ENCODE results near the gene TNFRSF19.

The TNFRSF19 gene

DNA sequence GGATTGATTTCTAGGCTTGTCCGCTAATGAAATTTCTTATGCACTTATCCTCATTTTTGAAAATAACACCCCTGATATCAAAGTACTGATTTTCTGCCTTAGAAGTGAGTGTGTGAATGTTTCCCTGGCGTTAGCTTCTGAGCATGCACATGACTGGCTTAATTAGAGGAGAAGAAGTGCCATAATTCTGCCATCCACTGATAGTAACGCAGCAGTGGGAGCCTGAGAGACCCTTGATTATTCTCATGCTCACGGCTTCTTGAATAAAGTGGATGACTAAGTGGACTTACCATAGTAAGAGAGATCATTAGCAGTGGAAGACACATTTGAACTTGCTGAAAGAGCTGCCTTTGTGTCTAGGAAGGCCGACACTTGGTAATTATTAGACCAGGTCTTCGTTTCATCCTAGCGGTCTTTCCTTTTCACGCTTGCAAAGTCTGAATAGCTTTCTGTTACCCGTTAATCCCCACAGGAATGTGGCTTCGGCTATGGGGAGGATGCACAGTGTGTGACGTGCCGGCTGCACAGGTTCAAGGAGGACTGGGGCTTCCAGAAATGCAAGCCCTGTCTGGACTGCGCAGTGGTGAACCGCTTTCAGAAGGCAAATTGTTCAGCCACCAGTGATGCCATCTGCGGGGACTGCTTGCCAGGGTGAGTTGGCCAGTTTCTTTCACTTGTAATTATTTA is 45.3 kb downstream of the TNFRSF19 start:
- Histone ChIP-seq H3K27ac (no peak overlapping the region), H3K9ac (ENCODE audit: insufficient read length) (no peak overlapping the region), H3K9me3 (ENCODE audit: low read depth, low read length) (no peaks in the 10 kb centered on the region), H3K4me3 (no peak overlapping the region), H3K36me3 (ENCODE audit: insufficient read depth, low read length) (no peaks in the 10 kb centered on the region)
- no peak for TF ChIP-seq POLR2AphosphoS5 (IDR thresholded peaks at IDR 0.05; ENCODE audit: borderline replicate concordance, low read depth, low read length)
- TF ChIP-seq FOXP2 (optimal IDR thresholded peaks at IDR 0.05; ENCODE audit: control extremely low read depth, extremely low read length, insufficient read depth), result no peak
- no peak for TF ChIP-seq EZH2 (IDR thresholded peaks at IDR 0.05)
- no peak for DNase-seq (ENCODE audit: low read depth, low spot score)

DNA sequence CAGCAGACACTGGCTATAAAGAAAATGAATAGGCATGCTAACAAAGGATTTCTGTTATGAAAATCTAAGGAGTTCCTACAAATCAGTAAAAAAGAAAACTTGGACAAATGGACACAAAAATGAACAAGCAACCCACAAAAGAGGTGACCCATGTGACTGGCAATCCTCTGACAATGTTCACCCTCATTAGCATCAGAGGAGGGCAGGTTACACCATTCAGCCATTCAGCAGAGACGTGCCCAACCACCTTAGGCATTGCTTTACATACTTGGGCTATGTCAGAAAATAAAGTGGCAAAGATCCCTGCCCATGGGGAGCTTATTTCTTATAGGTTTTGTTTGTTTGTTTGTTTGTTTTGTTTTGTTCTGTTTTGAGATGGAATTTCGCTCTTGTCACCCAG is 46.0 kb downstream of the TNFRSF19 start:
- TF ChIP-seq POLR2AphosphoS5 (IDR thresholded peaks at IDR 0.05; ENCODE audit: borderline replicate concordance, low read depth, low read length), result no peak
- DNase-seq (ENCODE audit: low read depth, low spot score), result no peak
- H3K4me3 ChIP-seq, result no peak overlapping the region

DNA sequence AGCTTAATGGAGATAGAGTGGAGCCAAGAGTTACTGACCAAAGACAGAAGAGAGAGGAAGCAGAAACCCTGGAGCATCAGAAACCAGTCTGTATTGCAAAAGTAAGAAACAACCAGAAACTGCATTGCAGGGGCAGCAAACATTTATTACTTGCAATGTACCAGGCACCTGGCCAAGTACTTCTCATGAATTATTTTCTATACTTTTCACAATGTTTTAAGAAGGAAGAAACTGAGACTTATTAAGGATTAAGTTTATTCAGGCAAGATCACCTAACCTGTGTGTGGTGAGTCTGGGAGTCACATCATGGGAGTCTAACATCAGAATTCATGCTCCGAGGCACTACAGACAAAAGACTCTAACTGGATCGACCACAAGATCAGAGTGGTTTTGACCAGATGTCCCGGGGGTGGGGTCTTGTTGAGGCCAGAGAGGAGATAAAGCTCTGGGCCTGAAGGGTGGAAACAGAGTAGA is 47.4 kb downstream of the TNFRSF19 start:
- DNase-seq (ENCODE audit: low read depth, low spot score), result no peak
- Histone ChIP-seq H3K36me3 (ENCODE audit: insufficient read depth, low read length) (no peaks in the 10 kb centered on the region), H3K9me3 (ENCODE audit: low read depth, low read length) (no peaks in the 10 kb centered on the region), H3K4me3 (no peak overlapping the region), H3K9ac (ENCODE audit: insufficient read length) (no peak overlapping the region), H3K27ac (no peak overlapping the region)
- TF ChIP-seq EZH2 (IDR thresholded peaks at IDR 0.05), result no peak
- no peak for TF ChIP-seq POLR2AphosphoS5 (IDR thresholded peaks at IDR 0.05; ENCODE audit: borderline replicate concordance, low read depth, low read length)
- TF ChIP-seq FOXP2 (optimal IDR thresholded peaks at IDR 0.05; ENCODE audit: control extremely low read depth, extremely low read length, insufficient read depth), result no peak

More for the DNA sequence above, 46.0 kb downstream of the TNFRSF19 start:
- Histone ChIP-seq H3K36me3 (ENCODE audit: insufficient read depth, low read length) (no peaks in the 10 kb centered on the region), H3K9me3 (ENCODE audit: low read depth, low read length) (no peaks in the 10 kb centered on the region), H3K27ac (no peak overlapping the region), H3K9ac (ENCODE audit: insufficient read length) (no peak overlapping the region)

- TF ChIP-seq POLR2AphosphoS5 (IDR thresholded peaks at IDR 0.05; ENCODE audit: borderline replicate concordance, low read depth, low read length), result no peak
- no peak for TF ChIP-seq FOXP2 (optimal IDR thresholded peaks at IDR 0.05; ENCODE audit: control extremely low read depth, extremely low read length, insufficient read depth)
- TF ChIP-seq EZH2 (IDR thresholded peaks at IDR 0.05), result no peak
Measured at GRCh38 chr13:23618341-23618740, 48.1 kb downstream of the TNFRSF19 start.

GRCh38 chr13:23619068-23619855 is 49.0 kb downstream of the TNFRSF19 start:
- Histone ChIP-seq H3K9me3 (ENCODE audit: low read depth, low read length) (no peaks in the 10 kb centered on the region; the same call in 1 of the 2 replicates), H3K36me3 (ENCODE audit: insufficient read depth, low read length) (no peaks in the 10 kb centered on the region), H3K27ac (no peak overlapping the region), H3K4me3 (no peak overlapping the region), H3K9ac (ENCODE audit: insufficient read length) (no peak overlapping the region)
- no peak for DNase-seq (ENCODE audit: low read depth, low spot score)
- TF ChIP-seq POLR2AphosphoS5 (IDR thresholded peaks at IDR 0.05; ENCODE audit: borderline replicate concordance, low read depth, low read length), result no peak
- no peak for TF ChIP-seq EZH2 (IDR thresholded peaks at IDR 0.05)
- no peak for TF ChIP-seq FOXP2 (optimal IDR thresholded peaks at IDR 0.05; ENCODE audit: control extremely low read depth, extremely low read length, insufficient read depth)

More at GRCh38 chr13:23618341-23618740, 48.1 kb downstream of the TNFRSF19 start:
- H3K36me3 ChIP-seq (ENCODE audit: insufficient read depth, low read length), result no peaks in the 10 kb centered on the region
- H3K4me3 ChIP-seq, result no peak overlapping the region
- no peak for DNase-seq (ENCODE audit: low read depth, low spot score)
- no peak overlapping the region for H3K27ac ChIP-seq
- no peak overlapping the region for H3K9ac ChIP-seq (ENCODE audit: insufficient read length)
- no peaks in the 10 kb centered on the region; the same call in 1 of the 2 replicates for H3K9me3 ChIP-seq (ENCODE audit: low read depth, low read length)

DNA sequence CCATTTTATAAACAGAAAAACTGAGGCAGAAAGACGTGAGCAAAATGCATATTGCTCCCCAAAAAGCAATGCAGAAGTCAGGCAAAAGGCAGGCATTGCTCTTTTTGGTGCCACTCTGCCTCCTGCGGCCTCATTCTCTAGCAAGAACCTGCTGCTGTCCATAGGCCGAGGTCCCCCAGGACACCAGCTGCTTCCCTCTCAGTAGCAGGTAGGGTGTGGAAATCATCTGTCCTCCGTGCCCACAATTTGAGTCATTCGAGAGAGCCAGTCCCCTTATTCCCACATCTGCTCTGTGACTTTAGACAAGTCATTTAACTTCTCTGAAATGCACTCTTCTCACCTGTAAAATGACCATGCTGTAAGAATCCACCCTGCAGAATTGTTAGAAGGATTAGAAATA is 50.0 kb downstream of the TNFRSF19 start:
- Histone ChIP-seq H3K9ac (ENCODE audit: insufficient read length) (no peak overlapping the region), H3K36me3 (ENCODE audit: insufficient read depth, low read length) (no peaks in the 10 kb centered on the region), H3K4me3 (no peak overlapping the region), H3K27ac (no peak overlapping the region), H3K9me3 (ENCODE audit: low read depth, low read length) (no peaks in the 10 kb centered on the region; the same call in 1 of the 2 replicates)
- TF ChIP-seq EZH2 (IDR thresholded peaks at IDR 0.05) (no peak), POLR2AphosphoS5 (IDR thresholded peaks at IDR 0.05; ENCODE audit: borderline replicate concordance, low read depth, low read length) (no peak), FOXP2 (optimal IDR thresholded peaks at IDR 0.05; ENCODE audit: control extremely low read depth, extremely low read length, insufficient read depth) (no peak)
- DNase-seq (ENCODE audit: low read depth, low spot score), result no peak

DNA sequence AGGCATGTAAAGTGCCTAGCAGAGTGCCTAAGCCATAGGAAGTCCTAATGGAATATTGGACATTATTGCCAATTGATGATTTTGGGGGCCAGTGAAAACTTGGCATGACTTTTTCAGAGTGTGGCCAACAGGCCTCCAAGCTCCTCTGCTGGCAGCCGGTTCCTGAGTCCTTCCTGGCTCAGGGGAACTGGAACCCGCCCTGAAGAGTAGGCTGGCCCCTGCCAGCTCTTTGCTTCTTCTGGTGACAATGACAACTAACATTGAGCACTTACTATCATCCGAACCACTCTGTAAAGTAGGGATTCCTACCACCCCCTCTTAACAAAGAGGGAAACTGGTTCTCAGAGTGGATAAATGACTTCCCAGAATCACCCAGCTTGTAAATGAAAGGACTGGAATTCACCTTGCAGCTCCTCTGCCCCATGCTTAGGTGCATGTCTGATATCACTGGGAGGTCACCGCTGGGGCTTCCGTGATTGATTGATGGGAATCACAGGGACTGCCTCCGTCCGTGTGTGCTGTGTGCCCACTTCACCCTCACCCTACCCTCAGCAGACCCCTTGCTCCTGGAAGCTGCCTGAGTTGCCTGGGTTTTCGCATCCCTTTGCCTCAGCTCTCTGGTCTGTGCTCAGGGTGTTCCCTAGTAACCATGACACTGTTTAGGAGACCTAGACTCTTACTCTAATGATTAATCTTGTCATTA is 50.6 kb downstream of the TNFRSF19 start:
- Histone ChIP-seq H3K27ac (no peak overlapping the region), H3K9me3 (ENCODE audit: low read depth, low read length) (no peaks in the 10 kb centered on the region; the same call in 1 of the 2 replicates), H3K36me3 (ENCODE audit: insufficient read depth, low read length) (no peaks in the 10 kb centered on the region), H3K4me3 (no peak overlapping the region), H3K9ac (ENCODE audit: insufficient read length) (no peak overlapping the region)
- no peak for DNase-seq (ENCODE audit: low read depth, low spot score)
- TF ChIP-seq EZH2 (IDR thresholded peaks at IDR 0.05), result no peak
- no peak for TF ChIP-seq FOXP2 (optimal IDR thresholded peaks at IDR 0.05; ENCODE audit: control extremely low read depth, extremely low read length, insufficient read depth)
- TF ChIP-seq POLR2AphosphoS5 (IDR thresholded peaks at IDR 0.05; ENCODE audit: borderline replicate concordance, low read depth, low read length), result no peak

DNA sequence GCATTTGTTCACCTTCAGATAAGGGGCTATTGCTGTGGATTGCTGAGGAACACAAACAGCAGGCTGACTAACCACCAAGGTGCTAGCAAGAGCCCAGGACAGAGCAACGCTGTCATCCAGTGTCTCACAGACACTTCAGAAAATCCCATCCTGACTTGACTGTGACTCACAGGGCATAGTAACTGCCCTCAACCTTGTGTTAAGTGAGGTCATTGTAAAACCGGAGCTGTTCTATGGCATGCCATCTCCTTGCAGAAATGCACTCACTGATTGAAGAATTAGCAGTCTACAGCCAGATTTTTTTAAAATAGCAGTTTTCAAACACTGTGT is 51.1 kb downstream of the TNFRSF19 start:
- no peak for DNase-seq (ENCODE audit: low read depth, low spot score)
- Histone ChIP-seq H3K36me3 (ENCODE audit: insufficient read depth, low read length) (no peaks in the 10 kb centered on the region), H3K27ac (no peak overlapping the region), H3K9me3 (ENCODE audit: low read depth, low read length) (no peaks in the 10 kb centered on the region; the same call in 1 of the 2 replicates), H3K4me3 (no peak overlapping the region), H3K9ac (ENCODE audit: insufficient read length) (no peak overlapping the region)
- TF ChIP-seq POLR2AphosphoS5 (IDR thresholded peaks at IDR 0.05; ENCODE audit: borderline replicate concordance, low read depth, low read length) (no peak), FOXP2 (optimal IDR thresholded peaks at IDR 0.05; ENCODE audit: control extremely low read depth, extremely low read length, insufficient read depth) (no peak), EZH2 (IDR thresholded peaks at IDR 0.05) (no peak)
